ENCODE measurements around the gene GAK. TPM values are rescaled to one million over a fixed set of nuclear protein-coding genes. Genes with fewer than 3 reads are reported as not detected.
"Not testable (repeated sequence)": the region's sequence is repeated elsewhere in the genome, so short reads cannot be mapped to it uniquely, and the experiment has no call there.

GAK gene
- polyA plus RNA-seq, 2 donors = 82.3 to 147 TPM

DNA sequence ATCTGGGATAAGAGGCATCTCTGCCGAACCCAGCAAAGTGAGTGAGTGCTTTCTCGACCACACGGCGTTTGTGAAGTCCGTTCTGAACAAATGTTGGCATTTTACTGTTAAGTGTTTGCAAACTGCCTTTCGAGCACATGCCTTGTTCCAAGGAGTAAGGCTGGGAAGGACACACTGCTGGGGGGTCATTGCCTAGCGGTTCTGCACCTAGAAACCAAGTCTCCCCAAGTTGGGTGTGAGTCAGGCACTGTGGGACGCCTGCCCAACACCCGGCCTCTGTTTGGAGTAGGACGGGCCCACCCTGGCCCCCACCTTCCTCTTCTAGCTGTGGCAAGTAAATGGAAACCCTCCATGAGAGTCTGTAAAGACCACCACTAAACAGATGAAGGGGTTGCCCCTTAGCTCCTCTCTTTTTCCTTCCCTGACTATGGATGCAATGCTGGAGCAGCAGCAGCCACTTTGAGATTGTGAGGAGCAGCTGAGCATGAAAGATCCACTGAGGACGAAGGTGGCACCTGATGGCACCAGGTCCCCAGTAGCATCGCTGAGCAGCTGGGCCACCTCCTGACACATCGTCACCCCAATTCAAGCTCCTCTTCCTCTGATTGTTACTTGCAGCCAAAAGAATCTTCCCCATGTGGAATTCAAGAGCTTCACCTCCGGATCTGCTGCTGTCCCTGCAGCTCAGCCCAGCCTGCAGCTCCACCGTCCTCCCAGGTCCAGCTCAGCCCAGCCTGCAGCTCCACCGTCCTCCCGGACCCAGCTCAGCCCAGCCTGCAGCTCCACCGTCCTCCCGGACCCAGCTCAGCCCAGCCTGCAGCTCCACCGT lies 112.5 kb downstream of the GAK start:
- no peak overlapping the region for H3K27ac ChIP-seq (ENCODE audit: low read depth in 2 of 2, low read length in 1 of 2)
- H3K36me3 ChIP-seq (ENCODE audit: control insufficient read depth in 2 of 2, insufficient read depth in 2 of 2, low read length in 1 of 2) = no peaks in the 10 kb centered on the region
- H3K4me3 ChIP-seq (ENCODE audit: low read depth in 1 of 2, low read length in 2 of 2) = no peak overlapping the region
- H3K27me3 ChIP-seq (ENCODE audit: control insufficient read depth in 1 of 2, insufficient read depth in 2 of 2, low read length in 2 of 2) = peaks cover 0 to 8% of the 10 kb centered on the region in 2 donors
- peaks cover 0 to 8% of the 10 kb centered on the region in 2 donors for H3K9me3 ChIP-seq (ENCODE audit: control insufficient read depth in 2 of 2, insufficient read depth in 1 of 2, low read depth in 1 of 2, low read length in 1 of 2)
- H3K4me1 ChIP-seq (ENCODE audit: control insufficient read depth in 2 of 2, insufficient read depth in 2 of 2, low read length in 1 of 2) = no peaks in the 10 kb centered on the region
- WGBS, 2 donors = 80 to 83% methylated on average over 20 of the region's 20 CpGs

DNA sequence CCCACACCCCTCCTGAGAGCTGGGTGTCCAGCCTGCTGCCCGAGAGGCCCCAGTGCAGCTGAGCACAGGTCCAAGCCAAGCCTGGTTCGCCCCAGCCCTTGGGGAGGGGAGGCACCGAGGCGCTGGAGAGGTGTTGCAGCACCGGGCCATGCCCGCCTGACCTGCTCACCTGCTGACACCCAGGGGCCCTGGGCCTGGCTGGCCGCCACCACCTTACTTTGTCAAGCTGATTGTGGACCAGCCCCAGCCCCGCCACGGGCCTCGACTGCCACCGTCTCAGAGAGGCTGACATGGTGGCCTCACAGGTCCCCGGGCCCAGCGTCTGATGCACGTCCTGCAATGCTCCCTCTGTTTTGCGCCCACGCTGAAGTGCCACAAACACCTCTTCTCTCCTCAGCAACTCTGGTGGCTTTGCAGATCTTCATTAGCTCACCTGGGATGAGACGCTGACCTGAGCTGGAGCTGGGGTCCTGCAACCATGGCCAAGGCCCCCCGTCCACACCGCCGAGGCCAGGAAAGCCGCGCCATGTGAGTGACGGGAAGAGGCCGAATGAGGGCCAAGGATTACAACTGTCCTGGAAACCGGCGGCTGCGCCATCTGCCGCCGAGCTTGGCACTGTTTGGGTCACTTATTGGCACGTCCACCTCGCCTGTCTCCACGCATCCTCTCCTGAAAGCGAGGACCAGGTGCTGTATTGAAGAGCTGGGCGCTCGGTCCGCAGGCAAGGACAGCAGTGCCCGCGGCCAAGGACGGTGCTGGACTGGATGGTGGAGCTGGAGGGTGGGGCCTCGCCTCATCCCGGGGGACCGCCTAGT lies 113.8 kb downstream of the GAK start:
- Histone ChIP-seq H3K27me3 (ENCODE audit: control insufficient read depth in 1 of 2, insufficient read depth in 2 of 2, low read length in 2 of 2) (peaks cover 0 to 11% of the 10 kb centered on the region in 2 donors), H3K36me3 (ENCODE audit: control insufficient read depth in 2 of 2, insufficient read depth in 2 of 2, low read length in 1 of 2) (no peaks in the 10 kb centered on the region), H3K27ac (ENCODE audit: low read depth in 2 of 2, low read length in 1 of 2) (no peak overlapping the region), H3K4me1 (ENCODE audit: control insufficient read depth in 2 of 2, insufficient read depth in 2 of 2, low read length in 1 of 2) (no peaks in the 10 kb centered on the region), H3K9me3 (ENCODE audit: control insufficient read depth in 2 of 2, insufficient read depth in 1 of 2, low read depth in 1 of 2, low read length in 1 of 2) (peaks cover 0 to 8% of the 10 kb centered on the region in 2 donors), H3K4me3 (ENCODE audit: low read depth in 1 of 2, low read length in 2 of 2) (no peak overlapping the region)
- 82 to 87% methylated on average over 40 to 42 of the region's 42 CpGs for WGBS, 2 donors

DNA sequence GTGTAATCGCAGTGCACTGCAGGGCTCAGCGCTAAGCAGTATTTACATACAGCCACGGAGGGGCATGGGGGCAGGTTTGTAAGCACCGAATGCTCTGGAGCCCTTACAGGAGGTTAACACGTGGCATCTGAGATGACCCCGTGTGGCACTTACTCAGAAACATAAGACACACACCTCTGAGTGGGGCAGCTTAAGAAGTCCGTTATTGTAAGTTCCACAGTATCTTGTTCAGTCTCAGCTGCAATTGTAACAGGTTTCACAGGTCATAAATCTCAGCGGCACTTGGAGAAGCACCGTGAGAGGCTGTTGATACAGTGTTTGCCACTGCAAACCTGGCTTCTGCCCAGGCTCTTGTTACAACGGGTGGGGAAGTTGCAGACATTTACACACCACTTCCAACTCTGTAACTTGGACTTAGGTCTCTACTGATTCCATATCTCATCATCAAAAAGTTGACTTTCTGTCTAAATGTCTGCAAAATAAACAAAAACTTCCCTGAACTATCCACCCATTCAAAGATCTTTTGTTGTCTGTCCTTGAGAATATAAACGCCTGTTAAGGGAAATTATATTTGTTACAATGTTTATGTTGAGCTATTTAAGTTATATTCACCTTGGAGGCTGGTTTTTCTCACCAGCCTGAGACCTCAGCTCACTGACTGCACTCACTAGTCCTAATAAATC lies 116.5 kb downstream of the GAK start:
- no peaks in the 10 kb centered on the region for H3K4me1 ChIP-seq (ENCODE audit: control insufficient read depth in 2 of 2, insufficient read depth in 2 of 2, low read length in 1 of 2)
- H3K9me3 ChIP-seq (ENCODE audit: control insufficient read depth in 2 of 2, insufficient read depth in 1 of 2, low read depth in 1 of 2, low read length in 1 of 2) = peaks cover 0 to 8% of the 10 kb centered on the region in 2 donors
- WGBS, 2 donors = 11 to 17% methylated on average over 11 of the region's 11 CpGs
- H3K27ac ChIP-seq (ENCODE audit: low read depth in 2 of 2, low read length in 1 of 2) = no peak overlapping the region
- no peak overlapping the region for H3K4me3 ChIP-seq (ENCODE audit: low read depth in 1 of 2, low read length in 2 of 2)
- H3K27me3 ChIP-seq (ENCODE audit: control insufficient read depth in 1 of 2, insufficient read depth in 2 of 2, low read length in 2 of 2) = peaks cover 0 to 7% of the 10 kb centered on the region in 2 donors
- no peaks in the 10 kb centered on the region for H3K36me3 ChIP-seq (ENCODE audit: control insufficient read depth in 2 of 2, insufficient read depth in 2 of 2, low read length in 1 of 2)

DNA sequence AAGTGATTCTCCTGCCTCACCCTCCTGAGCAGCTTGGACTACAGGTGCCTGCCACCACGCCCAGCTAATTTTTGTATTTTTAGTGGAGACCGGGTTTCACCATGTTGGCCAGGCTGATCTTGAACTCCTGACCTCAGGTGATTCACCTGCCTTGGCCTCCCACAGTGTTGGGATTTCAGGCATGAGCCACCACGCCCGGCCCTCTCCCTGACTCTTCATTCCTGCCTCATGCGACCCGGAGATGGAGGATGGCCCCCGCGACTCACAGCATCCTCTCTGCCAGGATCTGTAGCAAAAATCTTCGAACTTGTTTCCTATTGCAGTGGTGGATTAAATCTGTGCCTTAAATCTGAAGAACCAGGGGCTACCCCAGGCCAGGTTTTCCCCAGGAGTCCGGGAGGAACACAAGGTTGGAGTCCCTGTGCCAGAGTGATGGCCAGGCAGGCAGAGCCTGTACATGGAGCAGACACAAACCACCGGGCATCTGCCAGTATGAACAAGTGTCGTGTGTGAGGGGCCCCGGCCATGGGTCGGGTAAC lies 117.7 kb downstream of the GAK start:
- Histone ChIP-seq H3K27ac (ENCODE audit: low read depth in 2 of 2, low read length in 1 of 2) (no peak overlapping the region), H3K36me3 (ENCODE audit: control insufficient read depth in 2 of 2, insufficient read depth in 2 of 2, low read length in 1 of 2) (no peaks in the 10 kb centered on the region), H3K4me1 (ENCODE audit: control insufficient read depth in 2 of 2, insufficient read depth in 2 of 2, low read length in 1 of 2) (no peaks in the 10 kb centered on the region), H3K27me3 (ENCODE audit: control insufficient read depth in 1 of 2, insufficient read depth in 2 of 2, low read length in 2 of 2) (peaks cover 0 to 7% of the 10 kb centered on the region in 2 donors), H3K9me3 (ENCODE audit: control insufficient read depth in 2 of 2, insufficient read depth in 1 of 2, low read depth in 1 of 2, low read length in 1 of 2) (peaks cover 0 to 2% of the 10 kb centered on the region in 2 donors), H3K4me3 (ENCODE audit: low read depth in 1 of 2, low read length in 2 of 2) (no peak overlapping the region)
- 65 to 68% methylated on average over 14 of the region's 14 CpGs for WGBS, 2 donors

DNA sequence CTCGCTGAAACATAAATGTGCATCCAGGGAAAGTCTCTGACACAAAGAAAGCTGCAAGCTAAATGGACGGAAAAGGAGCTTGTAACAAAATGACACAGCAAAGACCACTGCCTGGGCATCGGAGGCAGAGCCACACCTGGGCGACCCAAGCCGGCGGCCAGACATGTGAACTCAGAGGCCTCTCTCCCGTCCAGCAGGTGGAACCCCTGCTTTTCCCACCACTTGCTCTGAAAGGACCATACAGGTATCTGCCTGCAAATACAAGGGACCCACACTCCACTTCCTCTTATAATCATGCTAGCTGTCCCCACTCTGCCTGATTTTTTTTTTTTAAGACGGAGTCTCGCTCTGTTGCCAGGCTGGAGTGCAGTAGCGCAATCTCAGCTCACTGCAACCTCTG lies 118.2 kb downstream of the GAK start:
- no peak overlapping the region for H3K4me3 ChIP-seq (ENCODE audit: low read depth in 1 of 2, low read length in 2 of 2)
- WGBS, 2 donors = 59 to 65% methylated on average over 10 of the region's 10 CpGs
- no peak overlapping the region for H3K27ac ChIP-seq (ENCODE audit: low read depth in 2 of 2, low read length in 1 of 2)
- peaks cover 0 to 7% of the 10 kb centered on the region in 2 donors for H3K27me3 ChIP-seq (ENCODE audit: control insufficient read depth in 1 of 2, insufficient read depth in 2 of 2, low read length in 2 of 2)
- no peaks in the 10 kb centered on the region for H3K36me3 ChIP-seq (ENCODE audit: control insufficient read depth in 2 of 2, insufficient read depth in 2 of 2, low read length in 1 of 2)
- H3K4me1 ChIP-seq (ENCODE audit: control insufficient read depth in 2 of 2, insufficient read depth in 2 of 2, low read length in 1 of 2) = no peaks in the 10 kb centered on the region
- H3K9me3 ChIP-seq (ENCODE audit: control insufficient read depth in 2 of 2, insufficient read depth in 1 of 2, low read depth in 1 of 2, low read length in 1 of 2) = no peaks in the 10 kb centered on the region

DNA sequence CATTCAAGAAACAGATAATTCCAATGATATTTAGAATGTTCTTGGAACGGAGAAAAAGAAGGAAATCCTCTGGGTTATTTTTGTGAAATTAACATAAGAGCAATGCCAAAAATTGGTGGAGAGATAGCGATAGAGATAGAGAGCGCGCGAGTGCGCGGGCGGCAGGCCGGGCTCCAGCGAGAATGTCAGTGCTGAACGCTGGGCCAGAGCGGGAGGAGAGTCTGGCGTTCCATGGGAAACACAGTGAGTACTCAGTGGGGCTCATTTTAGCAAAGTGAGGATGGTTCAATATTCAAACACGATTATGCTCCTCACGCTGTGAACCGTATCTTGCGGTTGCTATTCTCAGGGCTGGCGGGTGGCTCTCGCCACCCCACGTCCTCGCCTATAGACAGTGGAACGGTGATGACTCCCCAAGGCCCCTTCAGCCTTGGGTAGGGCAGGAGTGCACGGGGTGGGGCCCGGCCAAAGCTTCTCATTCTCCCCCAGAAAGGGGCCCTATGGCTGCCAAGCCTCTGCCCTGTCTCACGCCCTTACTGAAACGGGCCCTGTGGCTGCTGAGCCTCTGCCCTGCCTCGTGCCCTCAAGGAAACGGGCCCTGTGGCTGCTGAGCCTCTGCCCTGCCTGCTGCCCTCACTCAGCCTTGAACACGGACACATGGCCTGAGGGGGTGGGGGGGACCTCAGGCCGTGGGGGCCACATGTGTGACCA lies 123.1 kb downstream of the GAK start:
- no peaks in the 10 kb centered on the region for H3K4me1 ChIP-seq (ENCODE audit: control insufficient read depth in 2 of 2, insufficient read depth in 2 of 2, low read length in 1 of 2)
- no peak overlapping the region for H3K27ac ChIP-seq (ENCODE audit: low read depth in 2 of 2, low read length in 1 of 2)
- H3K27me3 ChIP-seq (ENCODE audit: control insufficient read depth in 1 of 2, insufficient read depth in 2 of 2, low read length in 2 of 2) = no peaks in the 10 kb centered on the region
- 79 to 84% methylated on average over 30 of the region's 30 CpGs for WGBS, 2 donors
- H3K36me3 ChIP-seq (ENCODE audit: control insufficient read depth in 2 of 2, insufficient read depth in 2 of 2, low read length in 1 of 2) = no peaks in the 10 kb centered on the region
- peaks cover 0 to 5% of the 10 kb centered on the region in 2 donors for H3K9me3 ChIP-seq (ENCODE audit: control insufficient read depth in 2 of 2, insufficient read depth in 1 of 2, low read depth in 1 of 2, low read length in 1 of 2)
- no peak overlapping the region for H3K4me3 ChIP-seq (ENCODE audit: low read depth in 1 of 2, low read length in 2 of 2)

DNA sequence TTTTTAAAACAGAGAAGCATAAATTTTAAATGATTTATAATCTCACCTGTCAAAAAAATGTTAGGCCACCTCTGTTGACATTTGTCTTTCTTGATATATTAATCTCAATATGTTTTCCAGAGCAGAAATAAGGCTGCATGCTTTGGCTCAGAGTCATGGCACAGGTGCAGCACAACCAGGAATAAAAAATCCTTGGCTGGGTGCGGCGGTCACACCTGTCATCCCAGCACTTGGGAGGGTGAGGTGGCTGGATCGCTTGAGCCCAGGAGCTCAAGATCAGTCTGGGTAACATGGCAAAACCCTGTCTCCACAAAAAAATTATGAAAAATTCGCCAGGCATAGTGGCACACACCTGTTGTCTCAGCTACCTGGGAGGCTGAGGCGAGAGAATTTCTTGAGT lies 124.3 kb downstream of the GAK start:
- Histone ChIP-seq H3K4me3 (ENCODE audit: low read depth in 1 of 2, low read length in 2 of 2) (no peak overlapping the region), H3K4me1 (ENCODE audit: control insufficient read depth in 2 of 2, insufficient read depth in 2 of 2, low read length in 1 of 2) (no peaks in the 10 kb centered on the region), H3K36me3 (ENCODE audit: control insufficient read depth in 2 of 2, insufficient read depth in 2 of 2, low read length in 1 of 2) (no peaks in the 10 kb centered on the region), H3K27me3 (ENCODE audit: control insufficient read depth in 1 of 2, insufficient read depth in 2 of 2, low read length in 2 of 2) (no peaks in the 10 kb centered on the region), H3K9me3 (ENCODE audit: control insufficient read depth in 2 of 2, insufficient read depth in 1 of 2, low read depth in 1 of 2, low read length in 1 of 2) (peaks cover 0 to 5% of the 10 kb centered on the region in 2 donors), H3K27ac (ENCODE audit: low read depth in 2 of 2, low read length in 1 of 2) (no peak overlapping the region)
- WGBS, 2 donors = 57 to 69% methylated on average over 5 of the region's 5 CpGs

DNA sequence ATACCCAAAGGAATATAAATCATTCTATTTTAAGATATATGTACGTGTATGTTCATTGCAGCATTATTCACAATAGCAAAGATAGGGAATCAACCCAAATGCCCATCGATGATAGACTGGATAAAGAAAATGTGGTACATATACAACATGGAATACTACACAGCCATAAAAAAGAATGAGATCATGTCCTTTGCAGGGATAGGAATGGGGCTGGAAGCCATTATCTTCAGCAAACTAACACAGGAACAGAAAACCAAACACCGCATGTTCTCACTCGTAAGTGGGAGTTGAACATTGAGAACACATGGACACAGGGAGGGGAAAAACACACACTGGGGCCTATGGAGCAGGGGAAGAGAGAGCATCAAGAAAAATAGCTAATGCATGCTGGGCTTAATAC lies 125.1 kb downstream of the GAK start:
- not testable (repeated sequence) for H3K36me3 ChIP-seq (ENCODE audit: control insufficient read depth in 2 of 2, insufficient read depth in 2 of 2, low read length in 1 of 2); H3K27me3 ChIP-seq (ENCODE audit: control insufficient read depth in 1 of 2, insufficient read depth in 2 of 2, low read length in 2 of 2); H3K9me3 ChIP-seq (ENCODE audit: control insufficient read depth in 2 of 2, insufficient read depth in 1 of 2, low read depth in 1 of 2, low read length in 1 of 2); H3K27ac ChIP-seq (ENCODE audit: low read depth in 2 of 2, low read length in 1 of 2); H3K4me3 ChIP-seq (ENCODE audit: low read depth in 1 of 2, low read length in 2 of 2); H3K4me1 ChIP-seq (ENCODE audit: control insufficient read depth in 2 of 2, insufficient read depth in 2 of 2, low read length in 1 of 2)
- 91 to 92% methylated on average over 4 of the region's 4 CpGs for WGBS, 2 donors

DNA sequence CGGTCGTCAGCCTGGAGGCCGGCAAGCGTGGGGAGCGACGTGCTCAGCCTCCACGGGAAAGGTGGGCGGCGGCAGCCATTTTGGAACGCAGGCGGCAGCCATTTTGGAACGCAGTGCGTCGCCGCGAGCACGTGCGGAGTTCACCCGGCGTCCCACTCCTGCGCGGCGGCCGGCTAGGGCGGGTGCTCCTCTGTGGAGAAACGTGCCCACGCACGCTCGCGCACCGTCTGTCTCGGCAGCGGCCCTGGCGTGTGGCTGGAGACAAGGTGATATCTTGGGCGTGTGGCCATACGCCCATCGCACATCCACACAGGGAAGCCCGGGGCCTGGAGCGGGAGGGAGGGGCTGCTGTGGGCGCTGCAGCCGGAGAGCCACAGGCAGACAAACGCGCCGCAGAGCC lies 127.3 kb downstream of the GAK start:
- Histone ChIP-seq H3K4me3 (ENCODE audit: low read depth in 1 of 2, low read length in 2 of 2) (no peak overlapping the region), H3K4me1 (ENCODE audit: control insufficient read depth in 2 of 2, insufficient read depth in 2 of 2, low read length in 1 of 2) (no peaks in the 10 kb centered on the region), H3K36me3 (ENCODE audit: control insufficient read depth in 2 of 2, insufficient read depth in 2 of 2, low read length in 1 of 2) (no peaks in the 10 kb centered on the region), H3K27ac (ENCODE audit: low read depth in 2 of 2, low read length in 1 of 2) (no peak overlapping the region), H3K9me3 (ENCODE audit: control insufficient read depth in 2 of 2, insufficient read depth in 1 of 2, low read depth in 1 of 2, low read length in 1 of 2) (peaks cover 5% of the 10 kb centered on the region in 2 donors), H3K27me3 (ENCODE audit: control insufficient read depth in 1 of 2, insufficient read depth in 2 of 2, low read length in 2 of 2) (no peaks in the 10 kb centered on the region)
- 72 to 86% methylated on average over 44 of the region's 44 CpGs for WGBS, 2 donors
